ENCODE results near the gene UNC13C.

UNC13C gene

DNA sequence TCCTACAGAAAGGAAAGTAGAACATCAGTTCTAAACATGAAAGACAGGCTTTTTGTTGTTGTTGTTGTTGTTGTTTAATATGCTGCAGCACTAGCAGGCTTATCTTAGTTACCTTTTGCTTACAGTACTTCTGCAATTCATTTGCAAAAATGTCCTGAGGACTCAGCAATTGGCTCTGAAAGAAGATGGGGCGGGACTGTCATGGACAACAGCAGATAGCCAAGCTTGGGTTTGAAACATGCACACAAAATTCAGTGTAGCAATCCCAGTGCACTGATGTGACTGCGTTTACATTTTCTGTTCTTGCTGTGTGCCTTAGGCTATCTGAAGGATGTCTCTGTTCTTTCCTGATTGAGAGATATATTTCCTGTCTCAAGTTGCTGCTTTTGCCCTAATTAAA, 9.2 kb downstream of the UNC13C start:
- Histone ChIP-seq H3K36me3 (ENCODE audit: control insufficient read depth in 2 of 2, insufficient read depth in 1 of 2, low read length in 2 of 2) (no peaks in the 10 kb centered on the region), H3K4me3 (ENCODE audit: low read depth, low read length) (no peak overlapping the region), H3K4me1 (ENCODE audit: control insufficient read depth, insufficient read depth, low read length) (no peaks in the 10 kb centered on the region), H3K9me3 (ENCODE audit: control insufficient read depth, insufficient read depth, low read depth, low read length) (no peaks in the 10 kb centered on the region), H3K27ac (ENCODE audit: extremely low read depth, low read depth, low read length) (no peak overlapping the region)
- TF ChIP-seq ZNF391 (tag by site-specific recombination; IDR thresholded peaks at IDR 0.05; ENCODE audit: borderline replicate concordance, low read depth) (no peak), ZNF677 (tag by site-specific recombination; IDR thresholded peaks at IDR 0.05) (no peak), ZNF544 (tag by site-specific recombination; IDR thresholded peaks at IDR 0.05) (no peak), SALL2 (tag by site-specific recombination; IDR thresholded peaks at IDR 0.05; ENCODE audit: borderline replicate concordance) (no peak), ZNF560 (tag by site-specific recombination; IDR thresholded peaks at IDR 0.05; ENCODE audit: borderline replicate concordance) (no peak), KLF8 (tag by site-specific recombination; IDR thresholded peaks at IDR 0.05) (no peak), ZNF112 (tag by site-specific recombination; IDR thresholded peaks at IDR 0.05) (no peak), ZNF138 (tag by site-specific recombination; IDR thresholded peaks at IDR 0.05; ENCODE audit: borderline replicate concordance) (no peak), ZNF626 (tag by site-specific recombination; IDR thresholded peaks at IDR 0.05) (no peak), ZNF202 (tag by site-specific recombination; IDR thresholded peaks at IDR 0.05; ENCODE audit: borderline replicate concordance) (no peak), MYNN (tag by site-specific recombination; IDR thresholded peaks at IDR 0.05; ENCODE audit: borderline replicate concordance) (no peak), ZNF555 (tag by site-specific recombination; conservative IDR thresholded peaks at IDR 0.05) (no peak), ZNF266 (tag by site-specific recombination; IDR thresholded peaks at IDR 0.05; ENCODE audit: low read depth) (no peak), ZNF433 (tag by site-specific recombination; IDR thresholded peaks at IDR 0.05; ENCODE audit: low read depth) (no peak)
- POLR2A ChIA-PET, result no interaction called here
- CTCF ChIA-PET, result no interaction called here

DNA sequence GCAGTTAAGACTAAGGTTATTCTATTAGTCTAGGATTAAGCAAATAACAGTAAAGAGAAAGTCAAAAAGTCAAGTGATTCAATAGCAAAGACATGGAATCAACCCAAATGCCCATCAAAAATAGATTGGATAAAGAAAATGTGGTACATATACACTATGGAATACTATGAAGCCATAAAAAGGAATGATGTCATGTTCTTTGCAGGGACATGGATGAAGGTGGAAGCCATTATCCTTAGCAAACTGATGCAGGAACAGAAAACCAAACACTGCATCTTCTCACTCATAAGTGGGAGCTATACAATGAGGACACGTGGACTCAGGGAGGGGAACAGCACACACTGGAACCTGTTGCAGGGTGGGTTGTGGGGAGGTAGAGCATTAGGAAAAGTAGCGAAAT, 29.0 kb downstream of the UNC13C start:
- H3K9me3 ChIP-seq (ENCODE audit: control insufficient read depth, insufficient read depth, low read depth, low read length), result no peaks in the 10 kb centered on the region
- H3K4me1 ChIP-seq (ENCODE audit: control insufficient read depth, insufficient read depth, low read length), result no peaks in the 10 kb centered on the region
- CTCF ChIA-PET, result no interaction called here
- H3K36me3 ChIP-seq (ENCODE audit: control insufficient read depth in 2 of 2, insufficient read depth in 1 of 2, low read length in 2 of 2), result no peaks in the 10 kb centered on the region
- no peak overlapping the region for H3K27ac ChIP-seq (ENCODE audit: extremely low read depth, low read depth, low read length)
- POLR2A ChIA-PET, result no interaction called here
- TF ChIP-seq ZXDB (tag by site-specific recombination; IDR thresholded peaks at IDR 0.05), result no peak
- TF ChIP-seq ZNF248 (tag by site-specific recombination; IDR thresholded peaks at IDR 0.05), result no peak
- TF ChIP-seq, protein P1, sequence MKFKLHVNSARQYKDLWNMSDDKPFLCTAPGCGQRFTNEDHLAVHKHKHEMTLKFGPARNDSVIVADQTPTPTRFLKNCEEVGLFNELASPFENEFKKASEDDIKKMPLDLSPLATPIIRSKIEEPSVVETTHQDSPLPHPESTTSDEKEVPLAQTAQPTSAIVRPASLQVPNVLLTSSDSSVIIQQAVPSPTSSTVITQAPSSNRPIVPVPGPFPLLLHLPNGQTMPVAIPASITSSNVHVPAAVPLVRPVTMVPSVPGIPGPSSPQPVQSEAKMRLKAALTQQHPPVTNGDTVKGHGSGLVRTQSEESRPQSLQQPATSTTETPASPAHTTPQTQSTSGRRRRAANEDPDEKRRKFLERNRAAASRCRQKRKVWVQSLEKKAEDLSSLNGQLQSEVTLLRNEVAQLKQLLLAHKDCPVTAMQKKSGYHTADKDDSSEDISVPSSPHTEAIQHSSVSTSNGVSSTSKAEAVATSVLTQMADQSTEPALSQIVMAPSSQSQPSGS (tag by site-specific recombination; IDR thresholded peaks at IDR 0.05; ENCODE audit: low read depth), result peak; percentile 33; the same call in 1 of the 2 replicates
- TF ChIP-seq ZNF548 (tag by site-specific recombination; IDR thresholded peaks at IDR 0.05), result no peak
- TF ChIP-seq ZFP41 (tag by site-specific recombination; IDR thresholded peaks at IDR 0.05; ENCODE audit: borderline replicate concordance), result no peak
- H3K4me3 ChIP-seq (ENCODE audit: low read depth, low read length), result no peak overlapping the region

DNA sequence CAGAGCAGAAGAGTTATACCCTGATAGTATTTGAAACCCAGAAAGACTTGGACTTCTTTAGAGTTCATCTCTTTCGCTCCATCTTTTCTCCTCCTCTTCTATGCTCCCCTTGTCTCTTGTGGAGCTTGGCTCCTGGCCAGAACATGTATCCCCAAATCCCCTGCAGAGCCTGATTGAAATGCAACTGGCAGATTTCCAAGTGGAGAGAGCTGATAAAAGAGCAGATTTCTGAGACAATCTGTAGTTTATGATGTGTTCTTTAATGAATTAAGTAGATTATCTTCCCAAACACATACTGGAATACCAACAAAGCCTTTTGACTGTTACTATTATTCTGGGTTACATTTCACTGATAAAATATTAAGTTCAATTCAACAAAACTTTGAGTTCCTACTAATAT, 33.4 kb downstream of the UNC13C start:
- TF ChIP-seq ZBTB1 (tag by site-specific recombination; IDR thresholded peaks at IDR 0.05) (no peak), ZNF155 (tag by site-specific recombination; IDR thresholded peaks at IDR 0.05) (no peak), ZFP69B (tag by site-specific recombination; IDR thresholded peaks at IDR 0.05) (no peak), ZNF292 (tag by site-specific recombination; IDR thresholded peaks at IDR 0.05; ENCODE audit: borderline replicate concordance, low read depth) (no peak)
- TF ChIP-seq, protein P2, sequence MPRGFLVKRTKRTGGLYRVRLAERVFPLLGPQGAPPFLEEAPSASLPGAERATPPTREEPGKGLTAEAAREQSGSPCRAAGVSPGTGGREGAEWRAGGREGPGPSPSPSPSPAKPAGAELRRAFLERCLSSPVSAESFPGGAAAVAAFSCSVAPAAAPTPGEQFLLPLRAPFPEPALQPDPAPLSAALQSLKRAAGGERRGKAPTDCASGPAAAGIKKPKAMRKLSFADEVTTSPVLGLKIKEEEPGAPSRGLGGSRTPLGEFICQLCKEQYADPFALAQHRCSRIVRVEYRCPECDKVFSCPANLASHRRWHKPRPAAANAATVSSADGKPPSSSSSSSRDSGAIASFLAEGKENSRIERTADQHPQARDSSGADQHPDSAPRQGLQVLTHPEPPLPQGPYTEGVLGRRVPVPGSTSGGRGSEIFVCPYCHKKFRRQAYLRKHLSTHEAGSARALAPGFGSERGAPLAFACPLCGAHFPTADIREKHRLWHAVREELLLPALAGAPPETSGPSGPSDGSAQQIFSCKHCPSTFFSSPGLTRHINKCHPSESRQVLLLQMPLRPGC (tag by site-specific recombination; IDR thresholded peaks at IDR 0.05), result no peak
- TF ChIP-seq, protein P3, sequence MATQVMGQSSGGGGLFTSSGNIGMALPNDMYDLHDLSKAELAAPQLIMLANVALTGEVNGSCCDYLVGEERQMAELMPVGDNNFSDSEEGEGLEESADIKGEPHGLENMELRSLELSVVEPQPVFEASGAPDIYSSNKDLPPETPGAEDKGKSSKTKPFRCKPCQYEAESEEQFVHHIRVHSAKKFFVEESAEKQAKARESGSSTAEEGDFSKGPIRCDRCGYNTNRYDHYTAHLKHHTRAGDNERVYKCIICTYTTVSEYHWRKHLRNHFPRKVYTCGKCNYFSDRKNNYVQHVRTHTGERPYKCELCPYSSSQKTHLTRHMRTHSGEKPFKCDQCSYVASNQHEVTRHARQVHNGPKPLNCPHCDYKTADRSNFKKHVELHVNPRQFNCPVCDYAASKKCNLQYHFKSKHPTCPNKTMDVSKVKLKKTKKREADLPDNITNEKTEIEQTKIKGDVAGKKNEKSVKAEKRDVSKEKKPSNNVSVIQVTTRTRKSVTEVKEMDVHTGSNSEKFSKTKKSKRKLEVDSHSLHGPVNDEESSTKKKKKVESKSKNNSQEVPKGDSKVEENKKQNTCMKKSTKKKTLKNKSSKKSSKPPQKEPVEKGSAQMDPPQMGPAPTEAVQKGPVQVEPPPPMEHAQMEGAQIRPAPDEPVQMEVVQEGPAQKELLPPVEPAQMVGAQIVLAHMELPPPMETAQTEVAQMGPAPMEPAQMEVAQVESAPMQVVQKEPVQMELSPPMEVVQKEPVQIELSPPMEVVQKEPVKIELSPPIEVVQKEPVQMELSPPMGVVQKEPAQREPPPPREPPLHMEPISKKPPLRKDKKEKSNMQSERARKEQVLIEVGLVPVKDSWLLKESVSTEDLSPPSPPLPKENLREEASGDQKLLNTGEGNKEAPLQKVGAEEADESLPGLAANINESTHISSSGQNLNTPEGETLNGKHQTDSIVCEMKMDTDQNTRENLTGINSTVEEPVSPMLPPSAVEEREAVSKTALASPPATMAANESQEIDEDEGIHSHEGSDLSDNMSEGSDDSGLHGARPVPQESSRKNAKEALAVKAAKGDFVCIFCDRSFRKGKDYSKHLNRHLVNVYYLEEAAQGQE (tag by site-specific recombination; IDR thresholded peaks at IDR 0.05), result no peak
- CTCF ChIA-PET, result no interaction called here
- H3K4me3 ChIP-seq (ENCODE audit: low read depth, low read length), result no peak overlapping the region
- no peak overlapping the region for H3K27ac ChIP-seq (ENCODE audit: extremely low read depth, low read depth, low read length)
- POLR2A ChIA-PET, result no interaction called here
- H3K36me3 ChIP-seq (ENCODE audit: control insufficient read depth in 2 of 2, insufficient read depth in 1 of 2, low read length in 2 of 2), result no peaks in the 10 kb centered on the region
- no peaks in the 10 kb centered on the region for H3K4me1 ChIP-seq (ENCODE audit: control insufficient read depth, insufficient read depth, low read length)
- no peaks in the 10 kb centered on the region for H3K9me3 ChIP-seq (ENCODE audit: control insufficient read depth, insufficient read depth, low read depth, low read length)

All from HEK293 (cell line).